ENCODE data around the gene TPM3.
"Not testable (repeated sequence)": the region's sequence is repeated elsewhere in the genome, so short reads cannot be mapped to it uniquely, and the experiment has no call there.

Gene TPM3

DNA sequence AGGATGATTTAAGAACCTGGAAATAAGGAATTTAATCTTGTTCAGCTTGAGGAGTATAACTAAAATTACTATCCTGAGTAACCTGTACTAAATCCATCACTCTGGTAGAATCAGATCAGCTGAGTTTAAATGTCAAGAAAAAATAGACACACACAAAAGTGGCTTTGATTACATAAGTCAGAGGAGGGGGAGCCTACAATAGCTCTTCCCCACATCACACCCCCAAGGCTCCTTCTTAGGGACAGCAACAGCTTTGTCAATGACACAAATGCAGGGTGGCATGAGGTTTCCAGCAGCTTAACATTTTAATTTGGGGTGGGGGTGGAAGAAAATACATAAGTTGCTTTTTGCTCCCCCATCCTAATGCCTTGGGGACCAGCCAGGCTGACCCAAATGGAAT, 24.4 kb downstream of the TPM3 start:
- no peak for DNase-seq (ENCODE audit: low read depth, low spot score)

- no peak for DNase-seq (ENCODE audit: low read depth, low spot score)
Observed at GRCh38 chr1:154166207-154166606, 25.7 kb downstream of the TPM3 start.

DNA sequence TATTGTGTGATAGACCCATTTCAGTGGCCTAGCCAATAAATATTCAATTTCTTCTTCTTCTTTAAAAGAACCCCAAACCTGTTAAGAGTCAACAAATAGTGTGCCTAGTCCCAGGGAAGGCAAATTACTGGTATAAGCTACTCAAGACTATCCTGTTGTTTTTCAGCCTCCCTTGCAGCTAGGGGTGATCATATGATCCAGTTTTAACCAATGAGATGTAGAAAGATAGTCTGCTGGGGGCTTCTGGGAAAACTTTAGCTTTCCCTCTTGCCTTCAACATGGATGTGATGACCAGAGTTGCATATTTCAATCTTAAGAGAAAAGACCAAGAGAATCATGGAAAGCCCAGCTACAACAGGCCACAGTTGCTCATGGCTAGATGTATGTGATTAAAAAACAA, 32.3 kb downstream of the TPM3 start:
- DNase-seq (ENCODE audit: low read depth, low spot score): no peak

DNA sequence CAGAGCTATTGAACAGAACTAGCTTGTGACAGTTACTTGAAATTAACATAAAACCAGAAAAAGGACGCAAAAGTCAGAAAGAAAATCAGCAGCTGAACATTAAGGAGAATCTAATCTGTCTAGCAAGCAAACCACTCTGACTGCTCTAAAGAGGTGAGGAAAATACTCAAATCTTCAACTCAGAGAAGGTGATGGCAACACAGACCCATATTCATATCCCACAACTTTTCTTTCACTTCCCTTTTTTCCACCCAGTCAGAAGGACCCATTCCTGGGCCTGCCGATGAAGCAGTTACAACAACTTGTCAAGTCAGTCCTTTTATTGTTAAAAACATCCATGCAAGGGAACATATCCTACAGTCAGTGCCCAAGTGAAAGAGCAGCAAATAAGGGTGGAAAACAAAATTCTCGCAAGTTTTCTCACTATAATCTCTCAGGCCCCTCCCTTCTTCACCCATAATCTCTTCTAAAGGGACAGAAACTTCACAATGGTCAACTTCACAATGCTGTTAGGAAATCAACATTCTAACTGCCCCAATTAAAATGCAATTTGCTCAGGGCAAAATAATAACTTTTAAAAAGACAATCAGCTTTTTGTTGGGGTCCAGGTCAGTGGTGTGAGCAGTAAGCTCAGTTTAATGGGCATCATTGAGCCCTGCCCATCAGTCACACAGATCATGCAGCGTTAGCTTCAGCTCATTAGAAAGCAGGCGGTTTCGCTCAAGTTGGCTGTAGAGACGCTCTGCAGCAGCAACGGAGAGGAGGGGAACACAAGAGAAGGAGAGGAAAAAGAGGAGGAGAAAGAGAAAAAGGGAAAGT, 33.4 kb downstream of the TPM3 start:
- no peak for DNase-seq (ENCODE audit: low read depth, low spot score)

- no peak for DNase-seq (ENCODE audit: low read depth, low spot score)
Observed at GRCh38 chr1:154157520-154158306, 34.2 kb downstream of the TPM3 start.

DNA sequence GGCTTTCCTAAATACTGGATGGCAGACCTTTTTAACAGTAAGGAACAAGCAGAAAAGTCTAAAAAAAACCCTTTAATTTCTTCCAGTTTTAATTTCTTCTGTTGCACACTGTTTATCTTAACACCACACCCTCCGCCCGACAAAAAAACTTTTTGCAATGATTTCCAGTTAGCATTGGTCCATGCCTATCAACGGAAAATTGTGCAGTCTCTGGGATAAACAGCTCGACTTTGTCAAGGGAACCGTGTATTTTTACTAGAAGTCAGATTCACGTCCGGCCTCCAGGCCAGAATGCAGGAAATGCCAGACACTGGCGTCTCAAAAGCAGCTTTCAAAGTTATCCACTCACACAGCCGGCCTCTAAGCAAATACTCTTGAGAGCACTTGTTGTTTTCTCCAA, 36.6 kb downstream of the TPM3 start:
- no peak for DNase-seq (ENCODE audit: low read depth, low spot score)

DNA sequence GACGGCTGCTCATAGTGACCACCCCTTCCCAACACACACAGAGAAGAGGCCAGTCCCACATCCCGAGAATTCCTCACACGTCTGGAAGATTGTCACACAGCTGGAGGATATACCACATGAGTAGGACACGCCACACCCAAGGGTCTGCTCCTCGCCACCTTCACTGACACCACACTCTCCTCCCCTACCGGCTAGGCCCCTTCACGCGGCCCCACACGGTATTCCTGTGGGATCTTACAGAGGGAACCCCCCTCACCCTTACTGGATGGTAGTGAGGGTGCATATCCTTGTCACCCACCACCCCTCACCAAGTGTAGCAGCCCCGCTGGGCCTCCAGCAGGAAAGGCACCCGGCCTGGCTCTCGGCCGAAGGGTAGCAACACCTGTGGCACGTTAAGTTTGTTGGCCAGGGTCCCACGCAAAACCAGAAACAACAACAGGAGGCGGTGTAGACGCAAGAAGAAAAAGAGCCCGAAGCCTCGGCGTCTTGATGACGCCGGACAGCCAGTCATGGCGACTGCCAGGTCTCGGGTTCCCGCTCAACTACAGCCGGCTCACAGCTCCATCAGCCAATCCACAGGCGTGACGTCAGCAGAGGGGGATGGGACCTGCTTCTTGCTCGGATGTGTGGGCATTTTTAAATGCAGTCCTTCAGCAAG, 37.2 kb downstream of the TPM3 start, which contains the start of gene NUP210L:
NUP210L (minus strand) TSS at position 540 of the 658 bp plus-strand sequence.
- peak; percentile 70 for DNase-seq (ENCODE audit: low read depth, low spot score)

- DNase-seq (ENCODE audit: low read depth, low spot score): no peak
Observed at GRCh38 chr1:154154053-154154452, 37.8 kb downstream of the TPM3 start.

DNA sequence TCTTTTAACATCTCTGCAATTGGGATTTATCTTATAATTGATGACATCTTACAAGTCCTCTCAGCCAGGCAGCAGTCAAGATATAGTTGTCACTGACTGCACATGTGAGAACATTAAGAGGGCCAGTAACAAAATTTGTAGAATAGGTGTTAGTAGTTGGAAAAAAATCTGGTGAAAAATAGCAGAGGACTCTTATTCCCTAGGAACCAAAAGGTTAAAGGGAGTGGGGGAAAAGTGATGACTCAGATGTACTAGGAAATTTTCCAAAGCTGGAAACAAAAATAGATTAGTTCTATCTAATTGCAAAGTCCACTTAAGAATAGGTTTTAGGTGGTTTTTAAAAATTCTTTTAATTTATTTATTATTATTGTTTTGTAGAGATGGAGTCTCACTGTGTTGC, 40.6 kb downstream of the TPM3 start:
- DNase-seq (ENCODE audit: low read depth, low spot score): no peak

DNA sequence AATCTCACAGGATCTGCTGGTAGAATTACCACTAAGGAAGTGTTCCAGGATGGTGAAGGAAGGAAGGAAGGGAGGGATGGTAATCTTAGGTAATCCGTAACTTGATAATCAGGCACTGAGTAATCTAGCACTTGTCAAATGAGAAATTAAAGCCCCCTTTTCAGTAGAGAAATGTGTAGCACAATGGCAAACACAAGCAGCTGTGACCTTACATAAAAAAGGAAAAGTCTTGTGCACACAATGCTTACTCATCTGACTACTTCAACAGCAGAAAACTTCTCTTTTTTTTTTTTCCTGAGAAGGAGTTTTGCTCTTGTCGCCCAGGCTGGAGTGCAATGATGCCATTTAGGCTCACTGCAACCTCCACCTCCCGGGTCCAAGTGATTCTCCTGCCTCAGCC, 43.1 kb downstream of the TPM3 start:
- DNase-seq (ENCODE audit: low read depth, low spot score): no peak

GRCh38 chr1:154147505-154147904, 44.4 kb downstream of the TPM3 start:
- not testable (repeated sequence) for DNase-seq (ENCODE audit: low read depth, low spot score)

DNA sequence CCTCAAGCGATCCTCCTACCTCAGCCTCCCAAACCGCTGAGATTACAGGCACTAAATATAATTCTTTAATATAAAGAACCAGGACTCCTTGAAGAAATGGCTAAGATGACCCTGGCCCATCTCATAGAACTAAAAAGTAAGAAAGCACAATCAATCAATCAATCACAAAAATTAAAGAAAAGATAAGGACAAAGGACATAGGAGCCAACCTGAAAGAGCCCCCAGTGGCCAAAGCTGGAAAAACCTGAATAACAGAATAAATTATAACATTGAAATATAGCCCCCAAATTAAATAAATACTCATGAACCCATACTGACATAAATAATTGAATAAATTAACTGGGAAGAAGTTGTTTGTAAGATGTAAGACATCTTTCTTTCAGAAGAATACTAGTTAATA, 45.9 kb downstream of the TPM3 start:
- DNase-seq (ENCODE audit: low read depth, low spot score): no peak

DNA sequence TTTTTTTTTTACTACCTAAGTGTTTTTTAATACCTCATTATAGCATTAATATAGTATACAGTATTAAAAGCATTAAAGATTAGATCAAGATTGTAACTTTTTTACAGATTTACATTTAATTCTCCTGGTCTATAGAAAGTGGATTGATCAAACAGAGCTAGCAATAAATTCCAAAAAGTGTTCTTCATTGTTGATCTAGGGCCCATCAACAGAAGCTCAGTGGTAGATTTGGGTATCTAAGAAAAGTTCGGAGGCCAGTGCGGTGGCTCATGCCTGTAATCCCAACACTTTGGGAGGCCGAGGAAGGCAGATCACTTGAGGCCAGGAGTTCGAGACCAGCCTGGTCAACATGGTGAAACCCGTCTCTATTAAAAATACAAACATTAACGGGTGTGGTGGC, 49.5 kb downstream of the TPM3 start:
- DNase-seq (ENCODE audit: low read depth, low spot score): no peak

DNA sequence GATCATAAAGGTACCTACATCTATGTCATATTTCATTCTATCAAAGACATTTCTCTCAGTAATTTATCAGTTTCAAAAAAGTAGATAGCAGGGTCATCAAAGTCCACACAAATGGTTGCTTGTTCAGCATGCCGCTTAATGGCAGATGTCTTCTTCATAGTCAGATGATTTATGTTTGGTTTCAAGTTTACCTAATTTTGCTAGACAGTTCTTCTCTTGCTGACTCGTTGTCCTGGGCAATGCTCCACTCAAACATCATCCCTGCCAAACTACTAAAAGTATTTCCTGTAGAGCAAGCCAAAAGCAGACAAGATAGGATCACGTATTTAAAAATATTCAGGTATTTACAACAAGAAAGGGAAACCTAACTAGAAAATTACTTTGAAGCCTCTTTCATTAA, 50.7 kb downstream of the TPM3 start:
- no peak for DNase-seq (ENCODE audit: low read depth, low spot score)

- DNase-seq (ENCODE audit: low read depth, low spot score): no peak
Observed at GRCh38 chr1:154137888-154138287, 54.0 kb downstream of the TPM3 start.

GRCh38 chr1:154133256-154133655, 58.6 kb downstream of the TPM3 start:
- DNase-seq (ENCODE audit: low read depth, low spot score): no peak

- DNase-seq (ENCODE audit: low read depth, low spot score): no peak
Observed at GRCh38 chr1:154129391-154129970, 62.4 kb downstream of the TPM3 start.

DNA sequence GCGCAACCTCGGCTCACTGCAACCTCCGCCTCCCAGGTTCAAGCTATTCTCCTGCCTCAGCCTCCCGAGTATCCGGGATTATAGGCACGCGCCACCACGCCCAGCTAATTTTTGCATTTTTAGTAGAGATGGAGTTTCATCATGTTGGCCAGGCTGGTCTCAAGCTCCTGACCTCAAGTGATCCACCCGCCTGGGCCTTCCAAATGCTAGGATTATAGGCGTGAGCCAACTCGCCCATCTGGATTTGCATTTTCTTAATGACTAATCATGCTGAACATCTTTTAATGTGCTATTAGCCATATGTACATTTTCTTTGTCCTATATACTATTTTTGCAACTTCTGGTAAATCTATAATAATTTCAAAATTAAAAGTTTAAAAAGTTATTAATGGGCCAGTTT, 68.7 kb downstream of the TPM3 start:
- not testable (repeated sequence) for DNase-seq (ENCODE audit: low read depth, low spot score)

- DNase-seq (ENCODE audit: low read depth, low spot score): no peak
Observed at GRCh38 chr1:154117642-154118041, 74.3 kb downstream of the TPM3 start.

DNA sequence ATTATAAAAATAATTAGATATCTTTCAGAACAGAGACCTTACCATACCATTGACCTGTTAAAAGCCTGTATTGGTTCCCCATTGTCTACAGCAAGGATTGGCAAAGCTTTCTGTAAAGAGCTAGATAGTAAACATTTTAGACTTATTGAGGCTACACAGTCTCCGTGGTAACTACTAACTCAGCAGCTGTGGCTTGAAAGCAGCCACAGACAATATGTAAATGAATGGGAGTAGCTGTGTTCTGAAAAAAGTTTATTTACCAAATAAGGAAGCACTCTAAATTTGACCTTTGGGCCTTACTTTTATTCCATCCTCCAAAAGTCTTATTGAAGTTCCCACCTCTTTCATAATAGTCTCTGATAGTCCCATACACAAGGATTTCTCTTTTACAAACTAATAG, 76.7 kb downstream of the TPM3 start:
- DNase-seq (ENCODE audit: low read depth, low spot score): no peak
